Heart right ventricle (tissue), 16 donors: ENCODE data around the gene TXNL4B. TPM values are rescaled to one million over a fixed set of nuclear protein-coding genes. Genes with fewer than 3 reads are reported as not detected.

Experiments used
- ATAC-seq, 8 donors: fragments of 200-7000 bp; cut with Tn5 transposase; one replicate each; pipeline ENCODE4 v1.9.1; 2020; ENCODE audit warnings: mild to moderate bottlenecking in 8 of 8, moderate library complexity in 8 of 8, moderate number of reproducible peaks in 1 of 8
- DNase-seq, 2 donors: peaks; one replicate each; pipeline ENCODE4 v3.0.0-alpha.2; 2020
- H3K27ac ChIP-seq, 10 donors: fragments of 200-600 bp; sonication (generic) in 2 of 10; one replicate each; pipeline versions ENCODE4 v1.5.0 to v1.8.0; 2020 to 2022; ENCODE audit warnings: mild to moderate bottlenecking in 3 of 10
- H3K27me3 ChIP-seq, 7 donors: fragments of 200-600 bp; one replicate each; pipeline ENCODE4 v1.8.0; 2021 to 2022; ENCODE audit warnings: mild to moderate bottlenecking in 2 of 7
- H3K36me3 ChIP-seq, 9 donors: fragments of 200-600 bp; sonication (generic) in 1 of 9; one replicate each; pipeline versions ENCODE4 v1.5.0 to v1.8.0; 2020 to 2022; ENCODE audit warnings: mild to moderate bottlenecking in 2 of 9
- H3K4me1 ChIP-seq, 9 donors: fragments of 200-600 bp; sonication (generic) in 1 of 9; one replicate each; pipeline versions ENCODE4 v1.5.0 to v1.8.0; 2020 to 2022; ENCODE audit warnings: mild to moderate bottlenecking in 4 of 9
- H3K4me3 ChIP-seq, 10 donors: fragments of 200-600 bp; sonication (generic) in 2 of 10; one replicate each; pipeline versions ENCODE4 v1.5.0 to v1.8.0; 2020 to 2022; ENCODE audit warnings: mild to moderate bottlenecking in 7 of 10, moderate library complexity in 2 of 10
- H3K9me3 ChIP-seq, 11 donors: fragments of 200-600 bp in 10 of 11; sonication (generic) in 2 of 11; one replicate each; pipeline versions ENCODE4 v1.5.0 to v1.8.0; 2013 to 2022; ENCODE audit warnings: mild to moderate bottlenecking in 2 of 11, control low read depth in 1 of 11, moderate library complexity in 1 of 11
- WGBS, 2 donors: extraction: QIAGEN DNeasy Blood & Tissue Kit; methylation state at CpG; one replicate each; pipeline ENCODE4 v1.1.7; 2013; ENCODE audit warnings: inconsistent platforms in 1 of 2; 5-methylcytosine and 5-hydroxymethylcytosine counted together
- intact Hi-C, 10 donors: fragments of 100-400 bp; cut with DNase I; formaldehyde crosslinking; loops; one replicate each; pipeline versions ENCODE4 v1.11.1 to v1.14.2; 2022
- polyA plus RNA-seq, 2 donors: library from polyadenylated mRNA; stranded (reverse); fragments of 200-250 nt; gene quantifications; one replicate each; pipeline ENCODE4 v1.2.3, GENCODE V29; 2013
- total RNA-seq, 10 donors: library from RNA; stranded (reverse); fragmentation: NEBNext Ultra II Directional in 3 of 10; extraction: Animal tissue kit (Norgen Biotek cat#: 25700) in 3 of 10; gene quantifications; one replicate each; pipeline versions ENCODE4 v1.2.1 to v1.2.4, GENCODE V29; 2021 to 2023
- TF ChIP-seq, protein P1 (sequence below), 9 donors: fragments of 200-600 bp; sonication (generic) in 2 of 9; IDR thresholded peaks; one replicate each; pipeline versions ENCODE4 v1.5.0 to v1.8.0; 2021 to 2022; ENCODE audit warnings: antibody characterized with exemption in 9 of 9, mild to moderate bottlenecking in 5 of 9, moderate library complexity in 1 of 9
- donor health status: Arrhythmogenic right ventricular cardiomyopathy.
- donor health status: ischemic (EF 13 %, LVEDD 7.1; RV severe dilation, severe dysfunction).
- donor health status: healthy with polysubstance abuse.
- donor health status: DM: no; HTN: yes; CAD: no.
- donor health status: DM: no; HTN: no; CAD: no.
- donor health status: ischemic (EF 25% LVEDD 6.9; RV normal size, moderate dysfunction).
- donor health status: ischemic (EF 25% LVEDD 5.7; RV mildly dilated, moderate dysfunction).
- donor health status: healthy.
- donor health status: DM: yes; HTN: yes; CAD: no.
- donor health status: Ischemic cardiomyopathy.
- donor health status: ischemic (EF 35%, LVEDD 5.7; RV mildly dilated, moderate dysfunction).
- donor health status: nonischemic (EF 11% LVEDD 7.7; RV severe dilation, severe dysfunction).
- donor health status: DM: yes; HTN: yes; CAD: no.
- donor health status: PGD.
- donor health status: ischemic (EF 29% LVEDD 5.4; RV normal size, mild dysfunction).
- donor health status: nonischemic (EF 23%, LVEDD 6.1; RV moderate dilation, normal function).

The TXNL4B gene
- total and polyA plus RNA-seq, 12 donors, result 3.2 to 11.7 (median 5.9) TPM

DNA sequence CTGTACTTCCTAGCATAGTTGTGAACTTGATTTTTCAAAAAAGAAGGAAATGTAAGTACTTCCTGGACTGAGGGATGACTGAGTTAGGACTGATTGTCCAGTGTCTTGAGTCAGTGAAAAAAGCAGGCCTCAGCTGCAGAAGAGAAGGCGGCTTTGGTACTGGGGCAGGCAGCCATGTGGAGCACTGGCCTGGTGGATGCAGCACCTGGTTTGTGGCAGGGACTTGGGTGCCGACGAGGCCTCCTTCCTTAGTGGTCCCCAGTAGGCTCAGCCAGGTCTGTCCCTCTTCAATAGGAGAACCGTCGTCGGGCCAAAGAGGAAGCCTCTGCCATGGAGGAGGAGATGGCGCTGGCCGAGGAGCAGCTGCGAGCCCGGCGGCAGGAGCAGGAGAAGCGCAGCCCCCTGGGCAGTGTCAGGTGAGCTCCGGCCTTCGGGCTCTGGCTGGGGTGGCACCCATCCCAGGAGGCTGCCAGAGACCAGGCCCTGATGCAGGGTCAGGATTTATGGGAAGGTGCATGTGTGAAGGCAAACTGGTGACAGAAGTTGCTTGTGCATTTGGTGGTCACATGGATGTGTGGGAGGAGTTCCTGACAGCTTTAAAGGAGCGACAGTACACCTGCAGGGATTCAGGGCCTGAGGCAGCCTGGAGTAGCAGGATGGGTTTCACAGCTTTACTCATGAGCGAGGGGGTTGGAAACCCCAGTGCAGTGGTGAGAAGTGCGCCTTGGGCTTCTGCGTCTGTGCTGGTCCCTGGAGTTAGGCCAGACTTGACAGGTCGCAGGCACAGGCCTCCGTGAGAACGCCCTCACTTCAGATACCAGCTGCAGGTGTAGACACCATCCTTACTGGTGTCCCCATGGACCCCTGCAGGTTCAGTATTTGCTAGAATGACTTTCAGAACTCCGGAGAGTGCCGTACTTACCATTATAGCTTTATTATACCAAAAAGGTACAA, 17.5 kb upstream of the TXNL4B start:
- TF ChIP-seq, protein P1, sequence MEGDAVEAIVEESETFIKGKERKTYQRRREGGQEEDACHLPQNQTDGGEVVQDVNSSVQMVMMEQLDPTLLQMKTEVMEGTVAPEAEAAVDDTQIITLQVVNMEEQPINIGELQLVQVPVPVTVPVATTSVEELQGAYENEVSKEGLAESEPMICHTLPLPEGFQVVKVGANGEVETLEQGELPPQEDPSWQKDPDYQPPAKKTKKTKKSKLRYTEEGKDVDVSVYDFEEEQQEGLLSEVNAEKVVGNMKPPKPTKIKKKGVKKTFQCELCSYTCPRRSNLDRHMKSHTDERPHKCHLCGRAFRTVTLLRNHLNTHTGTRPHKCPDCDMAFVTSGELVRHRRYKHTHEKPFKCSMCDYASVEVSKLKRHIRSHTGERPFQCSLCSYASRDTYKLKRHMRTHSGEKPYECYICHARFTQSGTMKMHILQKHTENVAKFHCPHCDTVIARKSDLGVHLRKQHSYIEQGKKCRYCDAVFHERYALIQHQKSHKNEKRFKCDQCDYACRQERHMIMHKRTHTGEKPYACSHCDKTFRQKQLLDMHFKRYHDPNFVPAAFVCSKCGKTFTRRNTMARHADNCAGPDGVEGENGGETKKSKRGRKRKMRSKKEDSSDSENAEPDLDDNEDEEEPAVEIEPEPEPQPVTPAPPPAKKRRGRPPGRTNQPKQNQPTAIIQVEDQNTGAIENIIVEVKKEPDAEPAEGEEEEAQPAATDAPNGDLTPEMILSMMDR (IDR thresholded peaks at IDR 0.05), result no peak
- Histone ChIP-seq H3K27me3 (no peaks in the 10 kb centered on the region), H3K9me3 (peaks cover 0 to 7% (median 0%) of the 10 kb centered on the region in 11 donors), H3K27ac (no peak overlapping the region), H3K4me3 (no peak overlapping the region), H3K4me1 (peaks cover 0 to 3% (median 0%) of the 10 kb centered on the region in 9 donors), H3K36me3 (peaks cover 4 to 81% (median 67%) of the 10 kb centered on the region in 9 donors)
- DNase-seq (no peak), ATAC-seq (no peak)
- 96% methylated on average over 23 of the region's 23 CpGs for WGBS, 2 donors
- intact Hi-C loops, result no loop called here

DNA sequence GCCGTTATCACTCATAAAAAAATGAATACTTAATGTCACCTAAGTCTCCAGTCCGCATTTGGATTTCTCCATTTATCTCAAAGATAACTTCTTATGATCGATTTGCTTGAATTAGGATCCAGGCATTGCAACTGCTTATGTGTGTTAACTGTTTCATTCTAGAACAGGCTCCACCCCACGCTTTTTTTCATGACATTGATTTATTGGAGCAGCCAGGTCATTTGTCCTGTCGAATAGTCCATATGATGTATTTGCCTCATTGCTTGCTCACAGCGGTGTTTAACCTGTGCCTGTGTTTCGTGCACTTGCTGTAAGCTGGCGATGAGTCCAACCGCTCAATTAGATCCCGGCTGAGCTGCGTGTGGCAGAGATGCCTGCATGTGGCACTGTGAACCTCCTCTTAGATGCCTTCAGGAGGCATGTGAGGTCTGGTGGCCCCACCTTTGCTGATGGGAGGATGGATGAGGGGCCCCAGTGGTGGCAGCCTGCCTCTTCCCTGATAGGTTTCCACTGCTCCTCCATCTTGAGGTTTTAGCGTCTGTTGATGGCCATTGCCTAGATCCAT, 16.6 kb upstream of the TXNL4B start:
- Histone ChIP-seq H3K4me3 (no peak overlapping the region), H3K36me3 (peaks cover 8 to 90% (median 76%) of the 10 kb centered on the region in 9 donors), H3K4me1 (peaks cover 0 to 3% (median 0%) of the 10 kb centered on the region in 9 donors), H3K9me3 (peaks cover 0 to 1% (median 0%) of the 10 kb centered on the region in 11 donors), H3K27ac (no peak overlapping the region), H3K27me3 (no peaks in the 10 kb centered on the region)
- WGBS, 2 donors, result 93 to 94% methylated on average over 12 of the region's 12 CpGs
- ATAC-seq (no peak), DNase-seq (no peak)
- TF ChIP-seq, protein P1 (IDR thresholded peaks at IDR 0.05), result no peak
- intact Hi-C loops, result no loop called here

DNA sequence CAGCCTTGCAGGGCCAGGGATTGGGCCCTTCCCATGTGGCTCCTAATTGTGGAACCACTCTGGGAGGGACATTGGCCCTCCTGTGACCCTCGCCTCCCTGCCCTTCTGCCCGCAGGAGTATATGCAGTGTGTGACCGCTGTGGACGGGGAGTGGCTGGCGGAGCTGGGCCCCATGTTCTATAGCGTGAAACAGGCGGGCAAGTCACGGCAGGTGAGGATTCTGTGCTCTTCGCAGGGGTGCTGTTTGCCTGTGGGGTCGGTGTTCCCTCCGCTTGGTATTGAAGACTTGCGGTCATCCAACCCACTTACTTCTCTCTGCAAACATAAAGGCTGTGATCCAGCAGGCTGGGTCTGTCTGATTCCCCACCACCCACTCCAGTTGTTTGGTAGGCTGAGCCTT, 15.9 kb upstream of the TXNL4B start:
- H3K27me3 ChIP-seq, result no peaks in the 10 kb centered on the region
- no peaks in the 10 kb centered on the region for H3K9me3 ChIP-seq
- H3K4me1 ChIP-seq, result peaks cover 0 to 3% (median 0%) of the 10 kb centered on the region in 9 donors
- no peak overlapping the region for H3K4me3 ChIP-seq
- H3K27ac ChIP-seq, result no peak overlapping the region
- WGBS, 2 donors, result 95 to 97% methylated on average over 12 of the region's 12 CpGs
- intact Hi-C loops, result no loop called here
- ATAC-seq (no peak), DNase-seq (no peak)
- H3K36me3 ChIP-seq, result peaks cover 8 to 97% (median 83%) of the 10 kb centered on the region in 9 donors
- TF ChIP-seq, protein P1 (IDR thresholded peaks at IDR 0.05), result no peak

GRCh38 chr16:72108353-72109102, 15.1 kb upstream of the TXNL4B start:
- no peaks in the 10 kb centered on the region for H3K27me3 ChIP-seq
- peaks cover 8 to 100% (median 91%) of the 10 kb centered on the region in 9 donors for H3K36me3 ChIP-seq
- no peaks in the 10 kb centered on the region for H3K9me3 ChIP-seq
- no peak overlapping the region for H3K4me3 ChIP-seq
- 87 to 91% methylated on average over 16 of the region's 16 CpGs for WGBS, 2 donors
- intact Hi-C loops, result no loop called here
- ATAC-seq (no peak), DNase-seq (no peak)
- H3K27ac ChIP-seq, result no peak overlapping the region
- peaks cover 0 to 3% (median 0%) of the 10 kb centered on the region in 9 donors for H3K4me1 ChIP-seq
- TF ChIP-seq, protein P1 (IDR thresholded peaks at IDR 0.05), result no peak
